ENCODE results near the gene PCDH1.

PCDH1 gene

DNA sequence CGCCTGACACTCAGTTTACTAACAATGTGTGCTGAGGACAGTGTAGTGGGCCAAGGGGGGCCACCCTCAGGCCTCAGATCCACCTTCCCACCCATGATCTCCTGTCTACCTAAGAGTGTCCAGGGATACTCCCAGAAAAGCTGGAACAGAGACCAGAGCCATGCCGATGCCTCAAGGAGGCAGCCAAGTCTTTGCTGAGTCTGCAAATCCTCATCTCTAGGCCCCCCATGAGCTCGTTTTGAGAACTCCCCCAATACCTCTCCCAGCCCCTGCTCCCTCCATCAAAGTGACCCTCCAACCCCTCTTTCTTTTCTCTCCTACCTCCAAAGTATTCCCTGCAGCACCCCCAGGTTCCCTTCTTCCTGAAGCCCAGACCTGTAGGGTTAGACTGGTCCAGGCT is 53.5 kb downstream of the PCDH1 start:
- H3K79me2 ChIP-seq (ENCODE audit: insufficient read depth, low read length), result no peaks in the 10 kb centered on the region
- no peaks in the 10 kb centered on the region for H3F3A ChIP-seq (ENCODE audit: insufficient read depth, low read length)
- H3K9ac ChIP-seq (ENCODE audit: low read length), result no peak overlapping the region
- H4K20me1 ChIP-seq (ENCODE audit: insufficient read depth, low read length), result no peaks in the 10 kb centered on the region
- no peak overlapping the region for H2AFZ ChIP-seq (ENCODE audit: low read length)
- no peaks in the 10 kb centered on the region for H3K4me1 ChIP-seq (ENCODE audit: insufficient read depth, low read length, severe bottlenecking)
- H3K27ac ChIP-seq (ENCODE audit: low read depth, low read length, poor library complexity, severe bottlenecking), result no peak overlapping the region
- no peak overlapping the region for H3K4me3 ChIP-seq (ENCODE audit: low read depth, low read length, poor library complexity, severe bottlenecking)
- no peak for TF ChIP-seq EZH2 (IDR thresholded peaks at IDR 0.05; ENCODE audit: borderline replicate concordance, low read length)
- TF ChIP-seq, protein P1, sequence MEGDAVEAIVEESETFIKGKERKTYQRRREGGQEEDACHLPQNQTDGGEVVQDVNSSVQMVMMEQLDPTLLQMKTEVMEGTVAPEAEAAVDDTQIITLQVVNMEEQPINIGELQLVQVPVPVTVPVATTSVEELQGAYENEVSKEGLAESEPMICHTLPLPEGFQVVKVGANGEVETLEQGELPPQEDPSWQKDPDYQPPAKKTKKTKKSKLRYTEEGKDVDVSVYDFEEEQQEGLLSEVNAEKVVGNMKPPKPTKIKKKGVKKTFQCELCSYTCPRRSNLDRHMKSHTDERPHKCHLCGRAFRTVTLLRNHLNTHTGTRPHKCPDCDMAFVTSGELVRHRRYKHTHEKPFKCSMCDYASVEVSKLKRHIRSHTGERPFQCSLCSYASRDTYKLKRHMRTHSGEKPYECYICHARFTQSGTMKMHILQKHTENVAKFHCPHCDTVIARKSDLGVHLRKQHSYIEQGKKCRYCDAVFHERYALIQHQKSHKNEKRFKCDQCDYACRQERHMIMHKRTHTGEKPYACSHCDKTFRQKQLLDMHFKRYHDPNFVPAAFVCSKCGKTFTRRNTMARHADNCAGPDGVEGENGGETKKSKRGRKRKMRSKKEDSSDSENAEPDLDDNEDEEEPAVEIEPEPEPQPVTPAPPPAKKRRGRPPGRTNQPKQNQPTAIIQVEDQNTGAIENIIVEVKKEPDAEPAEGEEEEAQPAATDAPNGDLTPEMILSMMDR (IDR thresholded peaks at IDR 0.05; ENCODE audit: low read length), result no peak
- H3K9me2 ChIP-seq (ENCODE audit: low read depth, low read length), result no peaks in the 10 kb centered on the region
- H3K4me2 ChIP-seq (ENCODE audit: low read length), result no peak overlapping the region
- H3K27me3 ChIP-seq (ENCODE audit: insufficient read depth, low read length), result peaks cover 10% of the 10 kb centered on the region; the same call in 1 of the 2 replicates
- H3K9me3 ChIP-seq (ENCODE audit: low read length), result no peaks in the 10 kb centered on the region
- H3K36me3 ChIP-seq (ENCODE audit: insufficient read depth, low read length), result no peaks in the 10 kb centered on the region

DNA sequence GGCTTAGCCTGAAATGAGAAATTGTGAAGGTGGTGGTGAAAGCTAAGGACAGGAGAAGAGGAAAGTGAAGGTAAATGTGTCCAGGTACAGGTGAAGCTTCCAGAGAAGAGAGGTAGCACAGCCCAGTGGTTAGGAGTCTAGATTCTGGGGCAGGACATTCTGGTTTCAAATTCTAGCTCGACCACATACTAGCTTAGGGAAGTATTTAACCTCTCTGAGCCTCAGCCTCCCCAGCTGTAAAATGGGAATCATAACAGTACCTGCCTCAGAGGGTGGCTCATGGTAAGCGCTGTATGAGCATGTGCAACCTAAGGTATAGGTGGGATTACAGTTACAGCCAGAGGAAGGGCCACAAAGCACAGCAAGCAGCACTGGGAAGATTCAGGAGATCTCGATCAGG is 55.2 kb downstream of the PCDH1 start:
- no peaks in the 10 kb centered on the region for H3K79me2 ChIP-seq (ENCODE audit: insufficient read depth, low read length)
- H2AFZ ChIP-seq (ENCODE audit: low read length), result no peak overlapping the region
- H4K20me1 ChIP-seq (ENCODE audit: insufficient read depth, low read length), result no peaks in the 10 kb centered on the region
- TF ChIP-seq EZH2 (IDR thresholded peaks at IDR 0.05; ENCODE audit: borderline replicate concordance, low read length), result no peak
- TF ChIP-seq, protein P1 (IDR thresholded peaks at IDR 0.05; ENCODE audit: low read length), result no peak
- H3K9me3 ChIP-seq (ENCODE audit: low read length), result no peaks in the 10 kb centered on the region
- H3K27me3 ChIP-seq (ENCODE audit: insufficient read depth, low read length), result 0 out of 2 replicates have a peak, but pooled peaks cover 10% of the 10 kb centered on the region
- H3K4me1 ChIP-seq (ENCODE audit: insufficient read depth, low read length, severe bottlenecking), result no peaks in the 10 kb centered on the region
- H3K9ac ChIP-seq (ENCODE audit: low read length), result no peak overlapping the region
- no peak overlapping the region for H3K4me3 ChIP-seq (ENCODE audit: low read depth, low read length, poor library complexity, severe bottlenecking)
- H3F3A ChIP-seq (ENCODE audit: insufficient read depth, low read length), result no peaks in the 10 kb centered on the region
- no peak overlapping the region for H3K27ac ChIP-seq (ENCODE audit: low read depth, low read length, poor library complexity, severe bottlenecking)
- no peaks in the 10 kb centered on the region for H3K36me3 ChIP-seq (ENCODE audit: insufficient read depth, low read length)
- H3K4me2 ChIP-seq (ENCODE audit: low read length), result no peak overlapping the region
- no peaks in the 10 kb centered on the region for H3K9me2 ChIP-seq (ENCODE audit: low read depth, low read length)

DNA sequence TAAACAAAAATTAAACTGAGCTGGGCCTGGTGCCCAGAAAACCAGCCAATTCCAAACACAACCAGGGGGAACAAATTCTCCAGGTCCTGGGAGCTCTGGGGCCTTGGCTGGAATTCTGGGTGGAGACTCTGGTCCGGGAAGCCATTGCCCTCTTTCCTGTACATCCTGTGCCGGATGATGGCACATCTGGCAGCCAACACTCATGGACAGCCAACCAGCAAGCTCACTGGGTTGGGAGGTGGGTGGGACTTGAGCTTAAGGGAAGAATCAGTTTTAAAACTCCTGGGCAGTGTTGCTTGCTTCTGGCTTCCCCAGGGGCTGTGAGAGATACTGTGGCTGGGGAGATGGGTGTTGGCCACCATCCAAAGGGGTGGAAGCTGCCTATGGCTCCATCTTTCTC is 56.1 kb downstream of the PCDH1 start:
- Histone ChIP-seq H4K20me1 (ENCODE audit: insufficient read depth, low read length) (no peaks in the 10 kb centered on the region), H3F3A (ENCODE audit: insufficient read depth, low read length) (no peaks in the 10 kb centered on the region), H3K27me3 (ENCODE audit: insufficient read depth, low read length) (0 out of 2 replicates have a peak, but pooled peaks cover 3% of the 10 kb centered on the region), H3K79me2 (ENCODE audit: insufficient read depth, low read length) (no peaks in the 10 kb centered on the region), H3K9me2 (ENCODE audit: low read depth, low read length) (no peaks in the 10 kb centered on the region), H3K4me2 (ENCODE audit: low read length) (no peak overlapping the region), H2AFZ (ENCODE audit: low read length) (no peak overlapping the region), H3K27ac (ENCODE audit: low read depth, low read length, poor library complexity, severe bottlenecking) (no peak overlapping the region), H3K4me3 (ENCODE audit: low read depth, low read length, poor library complexity, severe bottlenecking) (no peak overlapping the region), H3K4me1 (ENCODE audit: insufficient read depth, low read length, severe bottlenecking) (no peaks in the 10 kb centered on the region), H3K36me3 (ENCODE audit: insufficient read depth, low read length) (no peaks in the 10 kb centered on the region), H3K9ac (ENCODE audit: low read length) (no peak overlapping the region), H3K9me3 (ENCODE audit: low read length) (no peaks in the 10 kb centered on the region)
- TF ChIP-seq, protein P1 (IDR thresholded peaks at IDR 0.05; ENCODE audit: low read length), result no peak
- TF ChIP-seq EZH2 (IDR thresholded peaks at IDR 0.05; ENCODE audit: borderline replicate concordance, low read length), result no peak

Measured in OCI-LY1 (cell line).